Measurements from ENCODE around the gene ESPL1. TPM values are rescaled to one million over a fixed set of nuclear protein-coding genes. Genes with fewer than 3 reads are reported as not detected.

Gene ESPL1
- total and polyA plus RNA-seq, 2 of the 8 experiments (the other 6 are each of a cell fraction or from before 2014, with no cell fraction given), result 31.8 to 52.7 TPM

- TF ChIP-seq NANOG (IDR thresholded peaks at IDR 0.05; ENCODE audit: insufficient read depth, low read depth, low read length, poor library complexity, severe bottlenecking) (no peak), BACH1 (IDR thresholded peaks at IDR 0.05; ENCODE audit: low read length) (no peak), CHD1 (IDR thresholded peaks at IDR 0.05; ENCODE audit: low read depth, low read length) (no peak), TCF12 (IDR thresholded peaks at IDR 0.05; ENCODE audit: low read depth, low read length) (no peak), SP1 (IDR thresholded peaks at IDR 0.05; ENCODE audit: low read depth, low read length) (no peak), HDAC2 (IDR thresholded peaks at IDR 0.05; ENCODE audit: borderline replicate concordance in 1 of 2, low read depth in 2 of 2, low read length in 2 of 2) (peak in 1 of 2 experiments; percentile 70; a peak in 2 of 4 replicates), CTBP2 (IDR thresholded peaks at IDR 0.05; ENCODE audit: borderline replicate concordance, insufficient read depth, insufficient read length, low read length) (no peak), SIRT6 (IDR thresholded peaks at IDR 0.05; ENCODE audit: low read length) (no peak), TAF1 (IDR thresholded peaks at IDR 0.05; ENCODE audit: low read depth, low read length) (peak; percentile 52; the same call in 1 of the 2 replicates), POLR2A (IDR thresholded peaks at IDR 0.05; ENCODE audit: control extremely low read depth in 1 of 2, low read depth in 2 of 2, low read length in 2 of 2) (peak in 1 of 2 experiments; percentile 54; a peak in 1 of 3 replicates), PHF8 (conservative IDR thresholded peaks at IDR 0.05; ENCODE audit: low read depth, low read length) (peak; percentile 88), ATF3 (IDR thresholded peaks at IDR 0.05; ENCODE audit: insufficient read depth, low read depth, low read length) (peak; percentile 66; the same call in 1 of the 2 replicates), SRF (IDR thresholded peaks at IDR 0.05; ENCODE audit: low read depth, low read length) (no peak), TBP (IDR thresholded peaks at IDR 0.05; ENCODE audit: low read depth, low read length) (no peak; the same call in none of the 2 replicates), RXRA (IDR thresholded peaks at IDR 0.05; ENCODE audit: insufficient read depth, low read depth, low read length) (no peak), BCL11A (IDR thresholded peaks at IDR 0.05; ENCODE audit: low read depth in 2 of 2, low read length in 2 of 2) (no peak), NRF1 (IDR thresholded peaks at IDR 0.05; ENCODE audit: low read depth, low read length) (no peak), BRCA1 (IDR thresholded peaks at IDR 0.05; ENCODE audit: low read depth, low read length) (no peak), KDM1A (IDR thresholded peaks at IDR 0.05; ENCODE audit: borderline replicate concordance, low read length) (no peak), MAFK (IDR thresholded peaks at IDR 0.05; ENCODE audit: low read depth, low read length) (no peak), JUND (IDR thresholded peaks at IDR 0.05; ENCODE audit: low read length) (no peak), RFX5 (IDR thresholded peaks at IDR 0.05; ENCODE audit: borderline replicate concordance, low read depth, low read length) (no peak)
Measured at GRCh38 chr12:53251477-53252348, 16.4 kb upstream of the ESPL1 start (continued).
